HG03432 (cell line): ENCODE data around the gene RHOT2.

Source experiments
- ATAC-seq: cut with Tn5 transposase; IDR thresholded peaks from one replicate; pipeline ENCODE4 v1.9.1; 2021; ENCODE audit warnings: mild to moderate bottlenecking, moderate library complexity; ENCODE audit not compliant: unreplicated experiment

RHOT2 gene

GRCh38 chr16:669666-670065 lies 1.7 kb downstream of the RHOT2 start:
- ATAC-seq: no peak

- no peak for ATAC-seq
These were observed 2.8 kb downstream of the RHOT2 start for GRCh38 chr16:670485-671352.

- no peak for ATAC-seq
These were observed 3.6 kb downstream of the RHOT2 start for GRCh38 chr16:671353-672131.

- no peak for ATAC-seq
These were observed 4.4 kb downstream of the RHOT2 start for GRCh38 chr16:672371-672770.

- ATAC-seq: no peak
These were observed 4.9 kb downstream of the RHOT2 start for GRCh38 chr16:672851-673250.

- no peak for ATAC-seq
These were observed 5.6 kb downstream of the RHOT2 start for GRCh38 chr16:673399-673991.

GRCh38 chr16:674214-674881 lies 6.4 kb downstream of the RHOT2 start:
- no peak for ATAC-seq

GRCh38 chr16:674968-675883 lies 7.3 kb downstream of the RHOT2 start, which contains the start of gene RHBDL1:
Gene RHBDL1 (plus strand): TSS chr16:675671. CDS start chr16:675791, 120 bp downstream.
- no peak for ATAC-seq

GRCh38 chr16:675884-676564 lies 8.1 kb downstream of the RHOT2 start:
- no peak for ATAC-seq

GRCh38 chr16:676565-676902 lies 8.6 kb downstream of the RHOT2 start:
- ATAC-seq: no peak

- no peak for ATAC-seq
These were observed 9.0 kb downstream of the RHOT2 start for GRCh38 chr16:676913-677312.

GRCh38 chr16:677316-678190 lies 9.6 kb downstream of the RHOT2 start:
- no peak for ATAC-seq

- no peak for ATAC-seq
These were observed 10.4 kb downstream of the RHOT2 start for GRCh38 chr16:678209-678857.

GRCh38 chr16:678858-679813 lies 11.2 kb downstream of the RHOT2 start:
- peak; percentile 7 for ATAC-seq

GRCh38 chr16:679814-680624 lies 12.1 kb downstream of the RHOT2 start, which contains the start of gene STUB1:
Gene STUB1 (plus strand): TSS chr16:680410. CDS start chr16:680526, 116 bp downstream.
- ATAC-seq: peak; percentile 40

GRCh38 chr16:680625-680945 lies 12.7 kb downstream of the RHOT2 start:
- peak; percentile 1 for ATAC-seq
